Astrocyte (in vitro differentiated cells and primary cell): ENCODE measurements around the gene ATXN1. TPM values are rescaled to one million over a fixed set of nuclear protein-coding genes. Genes with fewer than 3 reads are reported as not detected.

Experiments
- DNase-seq: peaks from one replicate; pipeline ENCODE4 v3.0.0-alpha.2; 2010; ENCODE audit warnings: low read depth
- FAIRE-seq: peaks from 2 replicates; lab custom pipeline; 2011; peaks lifted over from hg19 to GRCh38; lab: Jason Lieb, UNC
- H2AFZ ChIP-seq: 2 replicates; pipeline ENCODE4 v1.6.0; 2012; ENCODE audit warnings: low read depth, low read length, inconsistent platforms
- H3K27ac ChIP-seq: 2 replicates; pipeline ENCODE4 v1.5.1; 2011; ENCODE audit warnings: low read depth, low read length, inconsistent platforms
- H3K27me3 ChIP-seq: 2 replicates; pipeline ENCODE4 v1.6.0; 2011; ENCODE audit warnings: low read length, inconsistent platforms; ENCODE audit not compliant: insufficient read depth
- H3K36me3 ChIP-seq: 2 replicates; pipeline ENCODE4 v1.5.1; 2011; ENCODE audit warnings: low read length, inconsistent platforms; ENCODE audit not compliant: insufficient read depth
- H3K4me1 ChIP-seq: 2 replicates; pipeline ENCODE4 v1.5.1; 2011; ENCODE audit warnings: low read length, inconsistent platforms; ENCODE audit not compliant: insufficient read depth
- H3K4me2 ChIP-seq: 2 replicates; pipeline ENCODE4 v1.6.0; 2012; ENCODE audit warnings: low read length, inconsistent platforms
- H3K4me3 ChIP-seq: 2 replicates; pipeline ENCODE4 v1.5.1; 2011; ENCODE audit warnings: low read depth, mild to moderate bottlenecking, low read length, inconsistent platforms; ENCODE audit not compliant: insufficient read depth
- H3K79me2 ChIP-seq: 2 replicates; pipeline ENCODE4 v1.6.0; 2012; ENCODE audit warnings: mild to moderate bottlenecking, low read length, inconsistent platforms; ENCODE audit not compliant: insufficient read depth
- H3K9ac ChIP-seq: 2 replicates; pipeline ENCODE4 v1.6.0; 2012; ENCODE audit warnings: mild to moderate bottlenecking, low read length, inconsistent platforms
- H3K9me3 ChIP-seq: 2 replicates; pipeline ENCODE4 v1.5.1; 2012; ENCODE audit warnings: low read depth, mild to moderate bottlenecking, low read length, inconsistent platforms; ENCODE audit not compliant: insufficient read depth
- H4K20me1 ChIP-seq: 2 replicates; pipeline ENCODE4 v1.6.0; 2012; ENCODE audit warnings: low read length, inconsistent platforms; ENCODE audit not compliant: insufficient read depth
- H3K27ac Mint-ChIP-seq: one replicate; pipeline ENCODE4 v1.8.0; 2021; ENCODE audit warnings: mild to moderate bottlenecking, mixed read lengths; ENCODE audit not compliant: unreplicated experiment
- H3K27me3 Mint-ChIP-seq: one replicate; pipeline ENCODE4 v1.8.0; 2021; ENCODE audit warnings: low read depth, mixed read lengths; ENCODE audit not compliant: unreplicated experiment
- H3K36me3 Mint-ChIP-seq: one replicate; pipeline ENCODE4 v1.8.0; 2021; ENCODE audit warnings: low read depth, mixed read lengths; ENCODE audit not compliant: unreplicated experiment
- H3K4me1 Mint-ChIP-seq: one replicate; pipeline ENCODE4 v1.8.0; 2021; ENCODE audit warnings: low read depth, mixed read lengths; ENCODE audit not compliant: unreplicated experiment
- H3K4me3 Mint-ChIP-seq: one replicate; pipeline ENCODE4 v1.8.0; 2021; ENCODE audit warnings: mild to moderate bottlenecking, moderate library complexity, mixed read lengths; ENCODE audit not compliant: unreplicated experiment
- H3K9me3 Mint-ChIP-seq: one replicate; pipeline ENCODE4 v1.8.0; 2021; ENCODE audit warnings: mild to moderate bottlenecking, mixed read lengths; ENCODE audit not compliant: unreplicated experiment
- CTCF ChIP-seq: IDR thresholded peaks from 2 replicates; pipeline ENCODE4 v1.5.1; 2011; ENCODE audit warnings: low read depth, mild to moderate bottlenecking, inconsistent platforms, low read length, moderate library complexity; ENCODE audit not compliant: insufficient read depth
- EZH2 ChIP-seq: IDR thresholded peaks from 2 replicates; pipeline ENCODE4 v1.6.1; 2012; ENCODE audit warnings: mild to moderate bottlenecking, low read length, inconsistent platforms; ENCODE audit not compliant: insufficient read depth
- total RNA-seq: library from RNA; stranded (reverse); gene quantifications from 2 replicates; pipeline ENCODE4 v1.2.1, GENCODE V29; 2021

Gene ATXN1
- total RNA-seq, 1 donor from 2014 or later, result 70.9 TPM

GRCh38 chr6:16676978-16677377 lies 84.3 kb downstream of the ATXN1 start:
- H3K4me2 ChIP-seq, result peak overlapping the region; percentile 40

GRCh38 chr6:16676376-16676775 lies 84.9 kb downstream of the ATXN1 start:
- DNase-seq, result no peak
- Histone ChIP-seq H3K79me2 (peaks cover 69% of the 10 kb centered on the region), H3K9ac (peak overlapping the region; percentile 45), H3K4me1 (peaks cover 35% of the 10 kb centered on the region), H3K27me3 (no peaks in the 10 kb centered on the region), H4K20me1 (no peaks in the 10 kb centered on the region), H3K4me2 (peak overlapping the region; percentile 40), H3K4me3 (no peak overlapping the region), H3K27ac (peak overlapping the region; percentile 67), H3K9me3 (no peaks in the 10 kb centered on the region), H2AFZ (no peak overlapping the region), H3K36me3 (no peaks in the 10 kb centered on the region)
- H3K4me3 Mint-ChIP-seq, result no peak overlapping the region
- H3K4me1 Mint-ChIP-seq, result peaks cover 43% of the 10 kb centered on the region
- H3K27me3 Mint-ChIP-seq, result no peaks in the 10 kb centered on the region
- H3K36me3 Mint-ChIP-seq, result peaks cover 6% of the 10 kb centered on the region
- FAIRE-seq, result no peak
- H3K9me3 Mint-ChIP-seq, result no peaks in the 10 kb centered on the region
- H3K27ac Mint-ChIP-seq, result peak overlapping the region; percentile 34
- no peak for TF ChIP-seq EZH2
- no peak for TF ChIP-seq CTCF

More at GRCh38 chr6:16676978-16677377, 84.3 kb downstream of the ATXN1 start:
- Mint-ChIP-seq H3K27ac (peak overlapping the region; percentile 3), H3K4me3 (no peak overlapping the region), H3K27me3 (no peaks in the 10 kb centered on the region), H3K4me1 (peaks cover 47% of the 10 kb centered on the region), H3K36me3 (peaks cover 11% of the 10 kb centered on the region), H3K9me3 (no peaks in the 10 kb centered on the region)
- Histone ChIP-seq H3K36me3 (no peaks in the 10 kb centered on the region), H4K20me1 (no peaks in the 10 kb centered on the region), H3K27ac (peak overlapping the region; percentile 67), H3K4me1 (peaks cover 39% of the 10 kb centered on the region), H3K9ac (peak overlapping the region; percentile 45), H3K27me3 (no peaks in the 10 kb centered on the region), H3K79me2 (peaks cover 63% of the 10 kb centered on the region), H2AFZ (no peak overlapping the region), H3K9me3 (no peaks in the 10 kb centered on the region), H3K4me3 (no peak overlapping the region)
- FAIRE-seq (no peak), DNase-seq (peak; percentile 80)
- TF ChIP-seq EZH2, result no peak
- TF ChIP-seq CTCF, result no peak

- H3K4me3 ChIP-seq, result no peak overlapping the region
- no peak for TF ChIP-seq CTCF
- no peak for TF ChIP-seq EZH2
- H3K4me1 ChIP-seq, result peaks cover 33% of the 10 kb centered on the region
- no peaks in the 10 kb centered on the region for H3K36me3 ChIP-seq
- H3K27ac Mint-ChIP-seq, result peak overlapping the region; percentile 85
- peaks cover 3% of the 10 kb centered on the region for H3K36me3 Mint-ChIP-seq
- H3K9me3 ChIP-seq, result no peaks in the 10 kb centered on the region
- H3K4me1 Mint-ChIP-seq, result peaks cover 41% of the 10 kb centered on the region
- no peaks in the 10 kb centered on the region for H4K20me1 ChIP-seq
- H3K9ac ChIP-seq, result peak overlapping the region; percentile 69
- peak; percentile 81 for DNase-seq
- H3K79me2 ChIP-seq, result peaks cover 77% of the 10 kb centered on the region
- no peaks in the 10 kb centered on the region for H3K27me3 Mint-ChIP-seq
- no peaks in the 10 kb centered on the region for H3K27me3 ChIP-seq
- peak overlapping the region; percentile 73 for H3K27ac ChIP-seq
- no peaks in the 10 kb centered on the region for H3K9me3 Mint-ChIP-seq
- peak overlapping the region; percentile 69 for H3K4me3 Mint-ChIP-seq
- H3K4me2 ChIP-seq, result peak overlapping the region; percentile 73
- FAIRE-seq, result no peak
- H2AFZ ChIP-seq, result no peak overlapping the region
Observed at GRCh38 chr6:16674801-16675392, 86.4 kb downstream of the ATXN1 start.
